Stomach smooth muscle (tissue), 2 donors: ENCODE results near the gene PSG7.
"Not testable (repeated sequence)": the region's sequence is repeated elsewhere in the genome, so short reads cannot be mapped to it uniquely, and the experiment has no call there.

Experiments
- H3K27ac ChIP-seq: one replicate; pipeline ENCODE4 v1.7.0; 2013; ENCODE audit warnings: mild to moderate bottlenecking, low read length, inconsistent platforms
- H3K27me3 ChIP-seq, 2 donors: one replicate each; pipeline ENCODE4 v1.7.0; 2013; ENCODE audit warnings: low read length in 2 of 2; ENCODE audit not compliant: insufficient read depth in 2 of 2, control insufficient read depth in 1 of 2
- H3K36me3 ChIP-seq, 2 donors: one replicate each; pipeline ENCODE4 v1.7.0; 2013; ENCODE audit warnings: low read length in 2 of 2; ENCODE audit not compliant: control insufficient read depth in 2 of 2, insufficient read depth in 2 of 2
- H3K4me1 ChIP-seq: one replicate; pipeline ENCODE4 v1.7.0; 2013; ENCODE audit warnings: low read length; ENCODE audit not compliant: control insufficient read depth, insufficient read depth
- H3K4me3 ChIP-seq, 2 donors: one replicate each; pipeline ENCODE4 v1.7.0; 2013; ENCODE audit warnings: low read length in 2 of 2
- H3K9ac ChIP-seq, 2 donors: one replicate each; pipeline ENCODE4 v1.7.0; 2013; ENCODE audit warnings: low read length in 2 of 2, mild to moderate bottlenecking in 1 of 2
- H3K9me3 ChIP-seq, 2 donors: one replicate each; pipeline ENCODE4 v1.7.0; 2013; ENCODE audit warnings: low read length in 2 of 2; ENCODE audit not compliant: control insufficient read depth in 2 of 2
- donor health status: healthy.
- donor health status: Pancreatic carcinoma.

PSG7 gene

GRCh38 chr19:42933412-42933811 lies 3.6 kb downstream of the PSG7 start:
- H3K9me3 ChIP-seq, H3K4me1 ChIP-seq, H3K36me3 ChIP-seq, H3K27ac ChIP-seq, H3K27me3 ChIP-seq, H3K4me3 ChIP-seq, H3K9ac ChIP-seq: not testable (repeated sequence)

- H3K9ac ChIP-seq, H3K27me3 ChIP-seq, H3K36me3 ChIP-seq, H3K4me1 ChIP-seq, H3K27ac ChIP-seq, H3K4me3 ChIP-seq, H3K9me3 ChIP-seq: not testable (repeated sequence)
Observed at GRCh38 chr19:42932485-42933101, 4.4 kb downstream of the PSG7 start.

- not testable (repeated sequence) for H3K4me1 ChIP-seq, H3K4me3 ChIP-seq, H3K9me3 ChIP-seq, H3K27ac ChIP-seq, H3K36me3 ChIP-seq, H3K27me3 ChIP-seq, H3K9ac ChIP-seq
Observed at GRCh38 chr19:42930214-42930613, 6.8 kb downstream of the PSG7 start.

DNA sequence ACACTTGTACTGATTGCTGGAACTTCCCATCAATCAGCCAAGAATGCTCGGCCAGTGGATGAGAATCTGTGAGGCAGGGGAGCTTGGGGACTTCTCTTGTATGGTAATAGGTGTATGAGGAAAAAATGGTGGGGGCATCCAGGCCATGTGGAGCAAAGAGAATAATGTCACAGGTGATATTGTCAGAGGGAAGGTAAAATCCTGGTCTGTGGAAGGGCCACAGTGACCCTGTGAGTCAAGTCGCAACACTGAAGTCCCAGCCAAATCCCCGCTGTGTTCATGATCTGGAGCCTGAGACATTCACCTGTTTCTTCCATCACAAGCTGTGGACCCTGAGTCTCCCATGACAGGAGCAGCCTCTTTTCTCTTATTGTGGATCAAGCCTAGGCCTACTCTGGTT lies 8.1 kb downstream of the PSG7 start:
- Histone ChIP-seq H3K9me3 (no peaks in the 10 kb centered on the region), H3K27me3 (no peaks in the 10 kb centered on the region), H3K36me3 (no peaks in the 10 kb centered on the region), H3K4me1 (no peaks in the 10 kb centered on the region), H3K27ac (no peak overlapping the region), H3K4me3 (no peak overlapping the region), H3K9ac (no peak overlapping the region)

GRCh38 chr19:42926781-42927180 lies 10.2 kb downstream of the PSG7 start:
- Histone ChIP-seq H3K4me1 (no peaks in the 10 kb centered on the region), H3K9ac (no peak overlapping the region), H3K27ac (no peak overlapping the region), H3K27me3 (no peaks in the 10 kb centered on the region), H3K36me3 (no peaks in the 10 kb centered on the region), H3K4me3 (no peak overlapping the region), H3K9me3 (no peaks in the 10 kb centered on the region)

DNA sequence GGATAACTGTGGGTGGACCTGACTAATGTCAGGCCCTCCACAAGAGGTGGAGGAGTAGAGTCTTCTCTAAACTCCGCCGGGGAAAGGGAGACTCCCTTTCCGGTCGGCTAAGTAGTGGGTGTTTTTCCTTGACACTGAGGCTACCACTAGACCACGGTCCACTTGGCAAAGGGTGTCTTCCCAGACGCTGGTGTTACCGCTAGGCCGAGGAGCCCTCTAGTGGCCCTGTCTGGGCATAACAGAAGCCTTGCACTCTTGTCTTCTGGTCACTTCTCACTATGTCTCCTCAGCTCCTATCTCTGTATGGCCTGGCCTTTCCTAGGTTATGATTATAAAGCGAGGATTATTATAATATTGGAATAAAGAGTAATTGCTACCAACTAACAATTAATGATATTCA lies 13.9 kb downstream of the PSG7 start:
- not testable (repeated sequence) for H3K9me3 ChIP-seq, H3K27me3 ChIP-seq, H3K9ac ChIP-seq, H3K4me3 ChIP-seq, H3K27ac ChIP-seq, H3K36me3 ChIP-seq, H3K4me1 ChIP-seq

- H3K36me3 ChIP-seq: not testable (repeated sequence)
Observed at GRCh38 chr19:42920971-42921370, 16.0 kb downstream of the PSG7 start.

GRCh38 chr19:42919757-42920079 lies 17.3 kb downstream of the PSG7 start:
- Histone ChIP-seq H3K4me3 (no peak overlapping the region), H3K27ac (no peak overlapping the region), H3K4me1 (no peaks in the 10 kb centered on the region), H3K27me3 (no peaks in the 10 kb centered on the region), H3K9ac (no peak overlapping the region), H3K9me3 (no peaks in the 10 kb centered on the region), H3K36me3 (no peaks in the 10 kb centered on the region)

More at GRCh38 chr19:42920971-42921370, 16.0 kb downstream of the PSG7 start:
- H3K4me1 ChIP-seq, H3K27me3 ChIP-seq, H3K9ac ChIP-seq, H3K9me3 ChIP-seq, H3K4me3 ChIP-seq, H3K27ac ChIP-seq: not testable (repeated sequence)

DNA sequence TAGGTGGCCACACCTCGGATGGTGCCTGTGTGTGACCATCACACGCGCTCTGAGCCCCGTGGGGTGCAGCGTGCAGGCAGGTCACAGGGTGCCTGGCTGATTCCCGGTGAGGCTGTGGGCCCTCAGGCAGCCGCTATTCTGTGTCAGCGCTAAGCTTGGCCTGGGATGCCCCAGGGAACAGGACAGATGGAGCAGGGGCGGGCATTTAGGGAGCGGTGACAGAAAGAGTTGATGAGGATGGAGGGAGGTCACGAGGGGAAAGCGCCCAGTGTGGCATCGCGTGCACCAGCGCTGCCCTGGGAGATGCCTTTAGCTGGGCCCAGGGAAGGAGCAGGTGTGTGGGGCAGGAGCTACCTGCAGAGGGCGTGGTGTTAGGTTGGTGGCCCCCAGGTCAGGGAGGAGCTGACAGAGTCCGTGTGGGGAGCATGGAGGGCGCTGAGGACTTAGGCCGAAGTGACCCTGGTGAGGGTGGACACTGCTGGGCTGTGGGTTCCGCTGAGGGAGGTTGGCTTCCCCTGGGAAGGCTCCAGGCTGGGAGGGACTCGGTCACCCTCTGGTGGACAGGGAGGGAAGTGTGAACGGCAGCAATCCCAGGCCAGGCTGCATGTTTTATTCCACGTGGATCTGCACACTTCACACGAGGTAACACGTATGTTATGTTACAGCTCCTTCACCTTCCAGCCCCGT lies 17.8 kb downstream of the PSG7 start:
- H3K4me3 ChIP-seq, H3K4me1 ChIP-seq, H3K27ac ChIP-seq, H3K9me3 ChIP-seq, H3K9ac ChIP-seq, H3K27me3 ChIP-seq, H3K36me3 ChIP-seq: not testable (repeated sequence)

DNA sequence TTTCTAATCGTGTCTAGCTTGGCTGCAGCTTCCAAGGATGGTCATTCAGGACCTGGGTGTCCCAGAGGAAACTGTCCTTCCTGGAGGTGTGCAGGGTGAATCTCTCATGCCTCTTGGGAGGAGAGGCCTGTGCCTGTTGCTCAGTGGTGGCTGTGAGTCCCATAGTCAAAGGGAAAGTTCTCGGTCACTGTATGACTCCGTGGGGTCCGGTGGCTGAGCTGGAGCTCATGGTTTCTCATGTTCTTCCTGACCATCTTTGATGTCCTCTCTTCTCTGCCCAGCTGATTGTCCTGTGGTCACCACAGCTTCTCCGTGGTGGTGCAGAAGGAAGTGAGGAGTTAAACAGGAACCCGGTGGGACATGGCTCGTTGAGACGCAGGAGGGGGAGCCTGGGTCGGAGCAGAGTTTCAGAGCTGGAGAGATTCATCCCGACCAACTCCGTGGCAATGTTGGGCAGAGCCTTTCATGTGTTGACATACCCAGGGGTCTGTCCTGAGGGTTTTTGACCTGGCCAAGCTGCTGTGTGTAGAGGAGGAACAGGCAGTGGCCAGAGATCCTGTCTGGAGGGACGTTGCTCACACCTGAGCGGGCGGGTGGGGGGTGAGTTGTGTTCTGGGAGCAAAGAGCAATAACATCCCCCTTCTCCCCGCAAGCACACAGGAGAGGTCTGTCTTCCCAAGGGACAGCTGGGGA lies 18.5 kb downstream of the PSG7 start:
- not testable (repeated sequence) for H3K4me1 ChIP-seq, H3K9me3 ChIP-seq, H3K27ac ChIP-seq, H3K27me3 ChIP-seq, H3K4me3 ChIP-seq, H3K36me3 ChIP-seq, H3K9ac ChIP-seq

- H3K9ac ChIP-seq, H3K36me3 ChIP-seq, H3K9me3 ChIP-seq, H3K27ac ChIP-seq, H3K4me3 ChIP-seq, H3K4me1 ChIP-seq, H3K27me3 ChIP-seq: not testable (repeated sequence)
Observed at GRCh38 chr19:42917634-42918033, 19.4 kb downstream of the PSG7 start, which contains the start of gene PSG6. TSS of gene PSG6 (minus strand) at chr19:42917894. CDS start at chr19:42917792, 102 bp downstream.
